K562 (cell line): ENCODE data around the gene TGM1. TPM values are rescaled to one million over a fixed set of nuclear protein-coding genes. Genes with fewer than 3 reads are reported as not detected.

ENCODE experiments used
- ATF2 ChIP-seq: sonication (generic); formaldehyde crosslinking; IDR thresholded peaks from 2 replicates; pipeline ENCODE4 v1.8.1; 2022; ENCODE audit warnings: missing genetic modification reagents
- CBX3 ChIP-seq, 2 experiments: IDR thresholded peaks; 1 replicate in 1 of 2; 2 replicates in 1 of 2; pipeline ENCODE4 v1.6.1; 2012; ENCODE audit warnings: inconsistent platforms in 2 of 2, low read length in 2 of 2, borderline replicate concordance in 1 of 2, control low read depth in 1 of 2
- CTBP1 ChIP-seq: fragments of 450-650 bp; IDR thresholded peaks from 2 replicates; pipeline ENCODE4 v1.6.1; 2016; ENCODE audit warnings: borderline replicate concordance
- HBP1 ChIP-seq: fragments of 450-650 bp; formaldehyde crosslinking; IDR thresholded peaks from 2 replicates; pipeline ENCODE4 v1.4.0; 2022; ENCODE audit warnings: missing genetic modification characterization
- NFE2 ChIP-seq: IDR thresholded peaks from 2 replicates; pipeline ENCODE4 v1.6.1; 2014; ENCODE audit warnings: antibody characterized with exemption, low read depth
- PKNOX1 ChIP-seq: fragments of 450-650 bp; IDR thresholded peaks from 2 replicates; pipeline ENCODE4 v1.6.1; 2016
- PRMT5 ChIP-seq: sonication (generic); formaldehyde crosslinking; IDR thresholded peaks from 2 replicates; pipeline ENCODE4 v1.5.0; 2020; ENCODE audit warnings: missing genetic modification reagents
- ZNF395 ChIP-seq: fragments of 200-800 bp; sonication (Bioruptor generic); IDR thresholded peaks from 2 replicates; pipeline ENCODE4 v1.6.1; 2017; ENCODE audit warnings: missing genetic modification characterization, missing compliant biosample characterization
- ZNF589 ChIP-seq: fragments of 200-800 bp; sonication (Bioruptor generic); IDR thresholded peaks from 2 replicates; pipeline ENCODE4 v1.6.1; 2016; ENCODE audit warnings: low read depth, missing genetic modification characterization, missing compliant biosample characterization
- polyA plus RNA-seq, 8 experiments: library from polyadenylated mRNA; depleted of rRNA in 4 of 8; stranded (reverse) in 5 of 8; unstranded in 3 of 8; fragments of >200 nt; fragmentation: Nextera tagmentation in 2 of 8; fragmentation: Illumina TruSeq in 1 of 8; extraction: Ambion mirVana in 2 of 8; extraction: Trizol in 1 of 8; gene quantifications; 2 replicates each; pipeline versions ENCODE4 v1.2.1 to v1.2.3, GENCODE V29; 2011 to 2014; ENCODE audit warnings: inconsistent platforms in 1 of 8, missing spikeins in 1 of 8
- total RNA-seq, 7 experiments: library from RNA; depleted of rRNA in 6 of 7; stranded (reverse); fragments of >200 nt in 6 of 7; fragmentation: Illumina TruSeq in 2 of 7; extraction: Trizol in 2 of 7; gene quantifications; 2 replicates each; pipeline versions ENCODE4 v1.2.1 to v1.2.3, GENCODE V29; 2011 to 2021; ENCODE audit warnings: low replicate concordance in 1 of 7

TGM1 gene
- total and polyA plus RNA-seq, 9 of the 15 experiments (the other 6 are each of a cell fraction or from before 2014, with no cell fraction given): 0.13 to 4.4 (median 0.88) TPM

- no peak for TF ChIP-seq HBP1 (CRISPR knock-in tag)
- TF ChIP-seq ZNF589: no peak
- TF ChIP-seq PKNOX1: no peak
- no peak for TF ChIP-seq CTBP1
- TF ChIP-seq ATF2: no peak
- no peak for TF ChIP-seq CBX3 (IDR thresholded peaks at IDR 0.05; ENCODE audit: borderline replicate concordance in 1 of 2, low read length in 2 of 2)
- no peak for TF ChIP-seq ZNF395 (CRISPR knock-in tag)
- no peak for TF ChIP-seq NFE2
- no peak for TF ChIP-seq PRMT5
- TF ChIP-seq, all 486 proteins: peak for 0
Observed at GRCh38 chr14:24260780-24261157, 2.2 kb downstream of the TGM1 start (continued).
